Thyroid gland (tissue), 4 donors: ENCODE measurements around the gene MICU1.

Source experiments
- POLR2A ChIP-seq, 2 donors: fragments of 450-650 bp; IDR thresholded peaks; one replicate each; pipeline ENCODE4 v1.6.1; 2017; ENCODE audit warnings: antibody characterized with exemption in 2 of 2, mild to moderate bottlenecking in 2 of 2, moderate library complexity in 1 of 2
- TF ChIP-seq, protein P1 (sequence below), 6 experiments: fragments of 200-600 bp in 3 of 6; fragments of 450-650 bp in 3 of 6; sonication (generic) in 3 of 6; IDR thresholded peaks; one replicate each; pipeline ENCODE4 v1.5.1; 2016 to 2019; ENCODE audit warnings: antibody characterized with exemption in 6 of 6, mild to moderate bottlenecking in 2 of 6, inconsistent platforms in 1 of 6, moderate library complexity in 1 of 6

DNA sequence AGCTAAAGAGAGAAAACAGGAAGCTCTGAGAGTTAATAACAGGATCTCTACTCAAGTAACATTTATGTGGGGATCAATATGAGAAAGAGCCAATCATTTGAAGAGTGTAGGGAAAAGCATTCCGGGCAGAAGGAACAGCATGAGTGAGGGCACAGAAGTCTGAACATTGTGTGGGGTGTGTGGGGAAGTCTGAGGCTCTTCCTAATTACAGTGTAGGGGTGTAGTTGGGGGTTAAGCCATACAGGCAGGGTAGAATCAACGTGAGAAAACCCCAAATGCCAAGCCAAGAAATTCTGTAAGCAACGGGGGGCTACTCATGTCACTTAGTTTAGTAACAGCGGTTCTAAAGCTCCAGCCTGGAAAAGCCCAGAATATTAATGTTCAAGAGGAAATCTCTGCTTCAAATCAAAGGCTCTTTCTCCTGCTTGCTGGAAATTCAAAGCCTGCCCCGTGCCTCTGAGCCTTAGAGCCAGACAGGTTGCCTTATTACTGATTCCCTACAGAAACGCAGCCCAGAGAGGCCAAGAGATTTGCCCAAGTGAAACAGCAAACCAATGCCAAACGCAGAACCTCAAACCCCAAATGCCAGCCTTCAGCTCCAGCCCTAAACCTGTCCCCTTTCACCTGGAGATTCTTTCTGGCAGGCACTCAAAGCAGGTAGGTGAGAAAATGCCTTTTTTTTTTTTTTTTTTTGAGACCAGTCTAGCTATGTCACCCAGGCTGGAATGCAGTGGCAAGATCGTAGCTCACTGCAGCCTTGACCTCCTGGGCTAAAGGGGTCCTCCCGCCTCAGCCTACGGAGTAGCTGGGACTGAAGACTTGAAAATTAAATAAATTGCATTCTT is 307.2 kb downstream of the MICU1 start:
- TF ChIP-seq, protein P1, sequence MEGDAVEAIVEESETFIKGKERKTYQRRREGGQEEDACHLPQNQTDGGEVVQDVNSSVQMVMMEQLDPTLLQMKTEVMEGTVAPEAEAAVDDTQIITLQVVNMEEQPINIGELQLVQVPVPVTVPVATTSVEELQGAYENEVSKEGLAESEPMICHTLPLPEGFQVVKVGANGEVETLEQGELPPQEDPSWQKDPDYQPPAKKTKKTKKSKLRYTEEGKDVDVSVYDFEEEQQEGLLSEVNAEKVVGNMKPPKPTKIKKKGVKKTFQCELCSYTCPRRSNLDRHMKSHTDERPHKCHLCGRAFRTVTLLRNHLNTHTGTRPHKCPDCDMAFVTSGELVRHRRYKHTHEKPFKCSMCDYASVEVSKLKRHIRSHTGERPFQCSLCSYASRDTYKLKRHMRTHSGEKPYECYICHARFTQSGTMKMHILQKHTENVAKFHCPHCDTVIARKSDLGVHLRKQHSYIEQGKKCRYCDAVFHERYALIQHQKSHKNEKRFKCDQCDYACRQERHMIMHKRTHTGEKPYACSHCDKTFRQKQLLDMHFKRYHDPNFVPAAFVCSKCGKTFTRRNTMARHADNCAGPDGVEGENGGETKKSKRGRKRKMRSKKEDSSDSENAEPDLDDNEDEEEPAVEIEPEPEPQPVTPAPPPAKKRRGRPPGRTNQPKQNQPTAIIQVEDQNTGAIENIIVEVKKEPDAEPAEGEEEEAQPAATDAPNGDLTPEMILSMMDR (IDR thresholded peaks at IDR 0.05): no peak
- no peak for TF ChIP-seq POLR2A (IDR thresholded peaks at IDR 0.05)
